ENCODE measurements around the gene DENND4A. TPM values are rescaled to one million over a fixed set of nuclear protein-coding genes. Genes with fewer than 3 reads are reported as not detected.

Gene DENND4A
- polyA plus RNA-seq = 27.7 TPM
- long read RNA-seq, donor 1, partial matches to known transcripts = 0 of 1 reads
- long read RNA-seq, donor 1, other reads (novel, unspliced or antisense) = 0 of 1 reads
- long read RNA-seq, donor 2 = 0 reads
- long read RNA-seq, donor 3 = 0 reads
- long read RNA-seq, donor 4 = 0 reads
- long read RNA-seq, donor 5, partial matches to known transcripts = 0 of 1 reads
- long read RNA-seq, donor 5, other reads (novel, unspliced or antisense) = 0 of 1 reads
- long read RNA-seq, donor 6, partial matches to known transcripts = 6 of 8 reads
- long read RNA-seq, donor 6, other reads (novel, unspliced or antisense) = 0 of 8 reads
- long read RNA-seq, donor 7, partial matches to known transcripts = 0 of 1 reads
- long read RNA-seq, donor 7, other reads (novel, unspliced or antisense) = 0 of 1 reads
- long read RNA-seq, donor 8 = 0 reads
- long read RNA-seq, donor 9 = 0 reads
- long read RNA-seq, donor 10 = 0 reads
- long read RNA-seq, donor 11, partial matches to known transcripts = 0 of 2 reads
- long read RNA-seq, donor 11, other reads (novel, unspliced or antisense) = 0 of 2 reads

- Histone ChIP-seq H3K27me3 (ENCODE audit: control insufficient read depth, insufficient read depth, low read length) (no peaks in the 10 kb centered on the region), H3K36me3 (ENCODE audit: control insufficient read depth, insufficient read depth, low read length) (no peaks in the 10 kb centered on the region), H3K9me3 (ENCODE audit: control insufficient read depth, low read depth, low read length) (no peaks in the 10 kb centered on the region), H3K4me1 (ENCODE audit: control insufficient read depth, insufficient read depth, low read length) (peaks cover 13% of the 10 kb centered on the region), H3K4me3 (ENCODE audit: low read length) (peak within 1 kb of the TSS; percentile 59), H3K27ac (ENCODE audit: low read length) (peak within 1 kb of the TSS; percentile 95)
- DNase-seq = peak; percentile 99
- WGBS (ENCODE audit: insufficient coverage, low lambda C conversion rate) = no CpG with 5 or more reads among the region's 63 CpGs
These were observed at the start of gene DENND4A for GRCh38 chr15:65792138-65792987. TSS of gene DENND4A (minus strand) at chr15:65792293. CDS start at chr15:65756450, 35,843 bp downstream.

DNA sequence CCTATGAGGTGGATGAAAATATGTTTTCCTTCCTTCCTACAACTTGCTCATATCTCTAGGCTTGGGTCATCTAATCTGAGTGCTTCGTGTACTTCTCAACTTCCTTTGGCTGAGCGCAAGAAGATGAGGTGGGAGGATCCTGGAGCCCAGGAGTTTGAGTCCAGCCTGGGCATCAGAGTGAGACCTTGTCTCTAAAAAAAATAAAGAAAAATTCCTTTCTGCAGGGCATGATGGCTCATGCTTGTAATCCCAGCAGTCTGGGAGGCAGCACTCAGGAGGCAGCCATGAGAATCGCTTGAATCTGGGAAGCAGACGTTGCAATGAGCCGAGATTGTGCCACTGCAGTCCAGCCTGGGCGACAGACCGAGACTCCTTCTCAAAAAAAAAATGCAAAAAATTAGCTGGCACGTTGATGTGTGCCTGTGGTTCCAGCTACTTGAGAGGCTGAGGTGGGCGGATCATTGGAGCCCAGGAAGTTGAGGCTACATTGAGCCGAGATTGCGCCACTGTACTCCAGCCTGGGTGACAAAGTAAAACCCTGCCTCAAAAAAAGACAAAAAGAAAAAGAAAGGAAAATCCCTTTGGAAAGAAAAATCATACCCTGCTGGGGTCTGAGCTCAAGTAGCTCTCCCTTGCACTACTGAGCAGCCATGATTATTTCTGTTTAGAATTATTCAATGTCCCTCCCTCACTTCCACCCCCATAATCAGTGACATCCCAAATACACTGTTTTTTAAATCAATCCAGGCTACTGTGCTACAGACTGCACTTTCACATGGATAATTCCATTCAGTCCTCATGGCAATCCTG, 49.2 kb upstream of the DENND4A start:
- Histone ChIP-seq H3K27me3 (ENCODE audit: control insufficient read depth, insufficient read depth, low read length) (no peaks in the 10 kb centered on the region), H3K4me3 (ENCODE audit: low read length) (no peak overlapping the region), H3K9me3 (ENCODE audit: control insufficient read depth, low read depth, low read length) (no peaks in the 10 kb centered on the region), H3K27ac (ENCODE audit: low read length) (no peak overlapping the region), H3K36me3 (ENCODE audit: control insufficient read depth, insufficient read depth, low read length) (no peaks in the 10 kb centered on the region), H3K4me1 (ENCODE audit: control insufficient read depth, insufficient read depth, low read length) (no peaks in the 10 kb centered on the region)
- 88% methylated on average over 5 of the region's 11 CpGs for WGBS (ENCODE audit: insufficient coverage, low lambda C conversion rate)
- DNase-seq = no peak

- Histone ChIP-seq H3K27me3 (ENCODE audit: control insufficient read depth, insufficient read depth, low read length) (no peaks in the 10 kb centered on the region), H3K4me3 (ENCODE audit: low read length) (no peak overlapping the region), H3K4me1 (ENCODE audit: control insufficient read depth, insufficient read depth, low read length) (no peaks in the 10 kb centered on the region), H3K9me3 (ENCODE audit: control insufficient read depth, low read depth, low read length) (no peaks in the 10 kb centered on the region), H3K36me3 (ENCODE audit: control insufficient read depth, insufficient read depth, low read length) (no peaks in the 10 kb centered on the region), H3K27ac (ENCODE audit: low read length) (no peak overlapping the region)
- WGBS (ENCODE audit: insufficient coverage, low lambda C conversion rate) = no CpG with 5 or more reads among the region's 4 CpGs
- no peak for DNase-seq
These were observed 47.9 kb upstream of the DENND4A start for GRCh38 chr15:65839985-65840384.

- WGBS (ENCODE audit: insufficient coverage, low lambda C conversion rate) = no CpG with 5 or more reads among the region's 5 CpGs
- H3K27me3 ChIP-seq (ENCODE audit: control insufficient read depth, insufficient read depth, low read length) = no peaks in the 10 kb centered on the region
- no peak overlapping the region for H3K27ac ChIP-seq (ENCODE audit: low read length)
- peaks cover under 1% of the 10 kb centered on the region for H3K4me1 ChIP-seq (ENCODE audit: control insufficient read depth, insufficient read depth, low read length)
- H3K36me3 ChIP-seq (ENCODE audit: control insufficient read depth, insufficient read depth, low read length) = no peaks in the 10 kb centered on the region
- DNase-seq = no peak
- H3K9me3 ChIP-seq (ENCODE audit: control insufficient read depth, low read depth, low read length) = no peaks in the 10 kb centered on the region
- no peak overlapping the region for H3K4me3 ChIP-seq (ENCODE audit: low read length)
These were observed 47.3 kb upstream of the DENND4A start for GRCh38 chr15:65839354-65839901.

- H3K27ac ChIP-seq (ENCODE audit: low read length) = no peak overlapping the region
- no peak overlapping the region for H3K4me3 ChIP-seq (ENCODE audit: low read length)
These were observed 45.5 kb upstream of the DENND4A start for GRCh38 chr15:65837301-65838294.

GRCh38 chr15:65836665-65837064, 44.6 kb upstream of the DENND4A start:
- Histone ChIP-seq H3K9me3 (ENCODE audit: control insufficient read depth, low read depth, low read length) (no peaks in the 10 kb centered on the region), H3K4me3 (ENCODE audit: low read length) (no peak overlapping the region), H3K4me1 (ENCODE audit: control insufficient read depth, insufficient read depth, low read length) (peaks cover 25% of the 10 kb centered on the region), H3K27ac (ENCODE audit: low read length) (no peak overlapping the region), H3K36me3 (ENCODE audit: control insufficient read depth, insufficient read depth, low read length) (no peaks in the 10 kb centered on the region), H3K27me3 (ENCODE audit: control insufficient read depth, insufficient read depth, low read length) (no peaks in the 10 kb centered on the region)
- DNase-seq = no peak
- no CpG with 5 or more reads among the region's 4 CpGs for WGBS (ENCODE audit: insufficient coverage, low lambda C conversion rate)

More at GRCh38 chr15:65837301-65838294, 45.5 kb upstream of the DENND4A start:
- WGBS (ENCODE audit: insufficient coverage, low lambda C conversion rate) = 50% methylated on average over 1 of the region's 6 CpGs
- Histone ChIP-seq H3K4me1 (ENCODE audit: control insufficient read depth, insufficient read depth, low read length) (peaks cover 17% of the 10 kb centered on the region), H3K27me3 (ENCODE audit: control insufficient read depth, insufficient read depth, low read length) (no peaks in the 10 kb centered on the region), H3K36me3 (ENCODE audit: control insufficient read depth, insufficient read depth, low read length) (no peaks in the 10 kb centered on the region), H3K9me3 (ENCODE audit: control insufficient read depth, low read depth, low read length) (no peaks in the 10 kb centered on the region)
- no peak for DNase-seq

- Histone ChIP-seq H3K9me3 (ENCODE audit: control insufficient read depth, low read depth, low read length) (no peaks in the 10 kb centered on the region), H3K27ac (ENCODE audit: low read length) (no peak overlapping the region), H3K27me3 (ENCODE audit: control insufficient read depth, insufficient read depth, low read length) (no peaks in the 10 kb centered on the region), H3K4me1 (ENCODE audit: control insufficient read depth, insufficient read depth, low read length) (peaks cover 29% of the 10 kb centered on the region), H3K36me3 (ENCODE audit: control insufficient read depth, insufficient read depth, low read length) (no peaks in the 10 kb centered on the region), H3K4me3 (ENCODE audit: low read length) (no peak overlapping the region)
- no peak for DNase-seq
- WGBS (ENCODE audit: insufficient coverage, low lambda C conversion rate) = 80% methylated on average over 1 of the region's 4 CpGs
These were observed 43.4 kb upstream of the DENND4A start for GRCh38 chr15:65835447-65835846.

DNA sequence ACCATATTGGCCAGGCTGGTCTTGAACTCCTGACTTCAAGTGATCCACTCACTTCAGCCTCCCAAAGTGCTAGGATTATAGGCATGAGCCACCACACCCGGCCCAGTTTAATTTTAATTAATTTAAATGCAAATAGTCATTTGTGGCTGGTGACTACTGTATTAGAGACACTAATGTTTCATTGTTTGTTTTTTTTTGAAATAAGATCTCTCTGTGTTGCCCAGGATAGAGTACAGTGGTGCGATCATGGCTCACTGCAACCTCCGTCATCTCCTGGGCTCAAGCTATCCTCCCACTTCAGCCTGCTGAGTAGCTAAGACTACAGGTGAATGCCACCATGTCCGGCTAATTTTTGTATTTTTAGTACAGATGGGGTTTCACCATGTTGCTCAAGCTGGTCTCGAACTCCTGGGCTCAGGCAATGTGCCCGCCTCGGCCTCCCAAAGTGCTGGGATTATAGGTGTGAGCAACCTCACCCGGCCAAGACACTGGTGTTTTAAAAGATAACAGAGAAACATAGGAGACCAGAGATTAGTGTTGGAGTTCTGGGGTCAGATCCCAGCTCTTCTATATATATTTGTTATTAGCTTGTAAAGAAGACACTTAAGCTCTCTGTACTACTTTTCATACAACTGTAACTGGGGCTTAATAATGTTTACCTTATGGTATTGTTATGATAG, 42.6 kb upstream of the DENND4A start:
- Histone ChIP-seq H3K4me1 (ENCODE audit: control insufficient read depth, insufficient read depth, low read length) (peaks cover 29% of the 10 kb centered on the region), H3K27me3 (ENCODE audit: control insufficient read depth, insufficient read depth, low read length) (no peaks in the 10 kb centered on the region), H3K9me3 (ENCODE audit: control insufficient read depth, low read depth, low read length) (no peaks in the 10 kb centered on the region), H3K27ac (ENCODE audit: low read length) (no peak overlapping the region), H3K4me3 (ENCODE audit: low read length) (no peak overlapping the region), H3K36me3 (ENCODE audit: control insufficient read depth, insufficient read depth, low read length) (no peaks in the 10 kb centered on the region)
- DNase-seq = no peak
- no CpG with 5 or more reads among the region's 8 CpGs for WGBS (ENCODE audit: insufficient coverage, low lambda C conversion rate)
